Upper lobe of left lung (tissue), 6 donors: ENCODE data around the gene FOXN3. TPM values are rescaled to one million over a fixed set of nuclear protein-coding genes. Genes with fewer than 3 reads are reported as not detected.

Experiments
- ATAC-seq, 2 donors: fragments of 200-7000 bp; cut with Tn5 transposase; one replicate each; pipeline ENCODE4 v1.9.1; 2022; ENCODE audit warnings: mild to moderate bottlenecking in 2 of 2, moderate library complexity in 2 of 2; ENCODE audit not compliant: low FRiP score in 2 of 2
- DNase-seq, 2 donors: peaks; one replicate each; pipeline ENCODE4 v3.0.0-alpha.2; 2019 to 2020
- H3K27ac ChIP-seq, 4 donors: fragments of 200-600 bp; sonication (generic); one replicate each; pipeline ENCODE4 v1.5.1; 2016 to 2019
- H3K27me3 ChIP-seq, 4 donors: fragments of 200-600 bp; sonication (generic); one replicate each; pipeline ENCODE4 v1.5.1; 2017 to 2019
- H3K36me3 ChIP-seq, 4 donors: fragments of 200-600 bp; sonication (generic); one replicate each; pipeline ENCODE4 v1.5.1; 2016 to 2019
- H3K4me1 ChIP-seq, 4 donors: fragments of 200-600 bp; sonication (generic); one replicate each; pipeline ENCODE4 v1.5.1; 2018 to 2019
- H3K4me3 ChIP-seq, 4 donors: fragments of 200-600 bp; sonication (generic); one replicate each; pipeline ENCODE4 v1.5.1; 2017 to 2019; ENCODE audit warnings: mild to moderate bottlenecking in 2 of 4, moderate library complexity in 1 of 4
- H3K9me3 ChIP-seq, 4 donors: fragments of 200-600 bp; sonication (generic); one replicate each; pipeline ENCODE4 v1.5.1; 2018 to 2019
- CTCF ChIP-seq, 6 experiments: fragments of 450-650 bp in 4 of 6; fragments of 200-600 bp in 2 of 6; sonication (generic) in 2 of 6; IDR thresholded peaks; one replicate each; pipeline ENCODE4 v1.5.1; 2016 to 2019; ENCODE audit warnings: antibody characterized with exemption in 6 of 6
- EP300 ChIP-seq, 4 donors: sonication (generic); formaldehyde crosslinking; IDR thresholded peaks; one replicate each; pipeline ENCODE4 v1.5.1; 2017; ENCODE audit warnings: antibody characterized with exemption in 4 of 4, control low read depth in 2 of 4
- POLR2A ChIP-seq, 4 donors: fragments of 450-650 bp; IDR thresholded peaks; one replicate each; pipeline ENCODE4 v1.5.1; 2016 to 2017; ENCODE audit warnings: antibody characterized with exemption in 4 of 4, mild to moderate bottlenecking in 2 of 4
- POLR2AphosphoS5 ChIP-seq, 2 donors: sonication (generic); formaldehyde crosslinking; IDR thresholded peaks; one replicate each; pipeline ENCODE4 v1.5.1; 2017; ENCODE audit warnings: antibody characterized with exemption in 2 of 2
- WGBS, 2 donors: methylation state at CpG; one replicate each; pipeline ENCODE4 v1.1.5; 2017 to 2018; 5-methylcytosine and 5-hydroxymethylcytosine counted together
- total RNA-seq, 6 donors: library from RNA; depleted of rRNA in 4 of 6; stranded (reverse); fragments of >200 nt in 4 of 6; gene quantifications; one replicate each; pipeline versions ENCODE4 v1.1.0 to v1.2.1, GENCODE V29; 2016 to 2021
- donor health status: DM: no; HTN: no; CAD: no; lungs with moderate emphysema.
- donor health status: DM: no; HTN: yes; CAD: no; lungs with severe emphysema.

FOXN3 gene
- total RNA-seq, 6 donors from 2014 or later: 63.4 to 115 (median 77.2) TPM

GRCh38 chr14:89401761-89402160, 15.3 kb downstream of the FOXN3 start:
- H3K4me3 ChIP-seq: no peak overlapping the region
- WGBS, 2 donors: 50 to 61% methylated on average over 4 of the region's 4 CpGs
- H3K27ac ChIP-seq: no peak overlapping the region
- ATAC-seq (no peak), DNase-seq (no peak)
- H3K4me1 ChIP-seq: peaks cover 7 to 32% (median 19%) of the 10 kb centered on the region in 4 donors
- no peaks in the 10 kb centered on the region for H3K9me3 ChIP-seq
- TF ChIP-seq EP300 (IDR thresholded peaks at IDR 0.05): no peak
- TF ChIP-seq POLR2AphosphoS5 (IDR thresholded peaks at IDR 0.05): no peak
- no peak for TF ChIP-seq CTCF (IDR thresholded peaks at IDR 0.05)
- TF ChIP-seq POLR2A (IDR thresholded peaks at IDR 0.05): no peak
- peaks cover 0 to 6% (median 0%) of the 10 kb centered on the region in 4 donors for H3K36me3 ChIP-seq
- H3K27me3 ChIP-seq: no peaks in the 10 kb centered on the region

- Histone ChIP-seq H3K9me3 (no peaks in the 10 kb centered on the region), H3K27ac (no peak overlapping the region), H3K27me3 (no peaks in the 10 kb centered on the region), H3K4me1 (peaks cover 2 to 27% (median 14%) of the 10 kb centered on the region in 4 donors), H3K4me3 (no peak overlapping the region), H3K36me3 (peaks cover 0 to 6% (median 0%) of the 10 kb centered on the region in 4 donors)
- 99 to 100% methylated on average over 5 of the region's 5 CpGs for WGBS, 2 donors
- DNase-seq: no peak
- no peak for ATAC-seq
- no peak for TF ChIP-seq CTCF (IDR thresholded peaks at IDR 0.05)
- TF ChIP-seq POLR2AphosphoS5 (IDR thresholded peaks at IDR 0.05): no peak
- no peak for TF ChIP-seq POLR2A (IDR thresholded peaks at IDR 0.05)
- no peak for TF ChIP-seq EP300 (IDR thresholded peaks at IDR 0.05)
These were observed 15.8 kb downstream of the FOXN3 start for GRCh38 chr14:89401241-89401640.

- no peak for ATAC-seq
- WGBS, 2 donors: 91 to 94% methylated on average over 2 of the region's 2 CpGs
- Histone ChIP-seq H3K4me3 (no peak overlapping the region), H3K36me3 (peaks cover 0 to 6% (median 0%) of the 10 kb centered on the region in 4 donors), H3K27ac (no peak overlapping the region), H3K9me3 (no peaks in the 10 kb centered on the region), H3K4me1 (peaks cover 0 to 26% (median 14%) of the 10 kb centered on the region in 4 donors), H3K27me3 (no peaks in the 10 kb centered on the region)
- no peak for TF ChIP-seq EP300 (IDR thresholded peaks at IDR 0.05)
- TF ChIP-seq POLR2A (IDR thresholded peaks at IDR 0.05): no peak
- TF ChIP-seq POLR2AphosphoS5 (IDR thresholded peaks at IDR 0.05): no peak
- no peak for TF ChIP-seq CTCF (IDR thresholded peaks at IDR 0.05)
- no peak for DNase-seq
These were observed 16.5 kb downstream of the FOXN3 start for GRCh38 chr14:89400529-89400928.

- DNase-seq (no peak), ATAC-seq (peak in 1 of 2 donors; percentile 60)
- Histone ChIP-seq H3K27ac (no peak overlapping the region), H3K4me1 (peaks cover 4 to 26% (median 14%) of the 10 kb centered on the region in 4 donors), H3K27me3 (no peaks in the 10 kb centered on the region), H3K36me3 (peaks cover 0 to 6% (median 0%) of the 10 kb centered on the region in 4 donors), H3K4me3 (no peak overlapping the region), H3K9me3 (no peaks in the 10 kb centered on the region)
- 47 to 49% methylated on average over 10 of the region's 10 CpGs for WGBS, 2 donors
- no peak for TF ChIP-seq EP300 (IDR thresholded peaks at IDR 0.05)
- TF ChIP-seq CTCF (IDR thresholded peaks at IDR 0.05): no peak
- no peak for TF ChIP-seq POLR2AphosphoS5 (IDR thresholded peaks at IDR 0.05)
- TF ChIP-seq POLR2A (IDR thresholded peaks at IDR 0.05): no peak
These were observed 17.4 kb downstream of the FOXN3 start for GRCh38 chr14:89399594-89400068.

- no peak for DNase-seq
- TF ChIP-seq POLR2AphosphoS5 (IDR thresholded peaks at IDR 0.05) (no peak), CTCF (IDR thresholded peaks at IDR 0.05) (no peak), EP300 (IDR thresholded peaks at IDR 0.05) (no peak), POLR2A (IDR thresholded peaks at IDR 0.05) (no peak)
- no peak overlapping the region for H3K4me3 ChIP-seq
- no peaks in the 10 kb centered on the region for H3K27me3 ChIP-seq
- ATAC-seq: no peak
- peaks cover 0 to 6% (median 0%) of the 10 kb centered on the region in 4 donors for H3K36me3 ChIP-seq
- peaks cover 6 to 26% (median 14%) of the 10 kb centered on the region in 4 donors for H3K4me1 ChIP-seq
- no peak overlapping the region for H3K27ac ChIP-seq
- H3K9me3 ChIP-seq: no peaks in the 10 kb centered on the region
- WGBS, 2 donors: 77% methylated on average over 7 of the region's 7 CpGs
These were observed 17.9 kb downstream of the FOXN3 start for GRCh38 chr14:89399157-89399556.
